ENCODE measurements around the gene IL4R.

Gene IL4R

GRCh38 chr16:27289669-27290068 lies 24.1 kb upstream of the IL4R start:
- DNase-seq = no peak

- DNase-seq = no peak
Observed at GRCh38 chr16:27290562-27290961, 23.2 kb upstream of the IL4R start.

GRCh38 chr16:27291106-27291505 lies 22.7 kb upstream of the IL4R start:
- DNase-seq = no peak

GRCh38 chr16:27291722-27292240 lies 22.0 kb upstream of the IL4R start:
- no peak for DNase-seq

- DNase-seq = no peak
Observed at GRCh38 chr16:27293343-27293742, 20.4 kb upstream of the IL4R start.

- no peak for DNase-seq
Observed at GRCh38 chr16:27298132-27298531, 15.6 kb upstream of the IL4R start.

GRCh38 chr16:27301236-27301861 lies 12.4 kb upstream of the IL4R start:
- DNase-seq = no peak

- no peak for DNase-seq
Observed at GRCh38 chr16:27302126-27302525, 11.6 kb upstream of the IL4R start.

- DNase-seq = no peak
Observed at GRCh38 chr16:27303256-27304100, 10.3 kb upstream of the IL4R start.

GRCh38 chr16:27304102-27304501 lies 9.7 kb upstream of the IL4R start:
- DNase-seq = no peak

GRCh38 chr16:27304881-27305745 lies 8.7 kb upstream of the IL4R start:
- DNase-seq = no peak

- no peak for DNase-seq
Observed at GRCh38 chr16:27305839-27306442, 7.8 kb upstream of the IL4R start.

- DNase-seq = no peak
Observed at GRCh38 chr16:27308792-27309191, 5.0 kb upstream of the IL4R start.

GRCh38 chr16:27310576-27311447 lies 3.0 kb upstream of the IL4R start:
- DNase-seq = no peak

- DNase-seq = no peak
Observed at GRCh38 chr16:27311448-27311830, 2.3 kb upstream of the IL4R start.

- DNase-seq = no peak
Observed at GRCh38 chr16:27311897-27312303, 1.9 kb upstream of the IL4R start.

- DNase-seq = no peak
Observed at GRCh38 chr16:27312580-27313421, 973 bp upstream of the IL4R start.

GRCh38 chr16:27314161-27314723 lies 468 bp downstream of the IL4R start:
- DNase-seq = no peak

- DNase-seq = no peak
Observed at GRCh38 chr16:27314986-27315332, 1.2 kb downstream of the IL4R start.

GRCh38 chr16:27315333-27316037 lies 1.7 kb downstream of the IL4R start:
- DNase-seq = no peak

All from KG1 (cell line).